HG03558 (cell line): Measurements from ENCODE around the gene CPHXL2.
A peak's percentile ranks its signal among the peaks of the same experiment; 100 is the strongest.

Source experiments
- ATAC-seq: cut with Tn5 transposase; IDR thresholded peaks from one replicate; pipeline ENCODE4 v1.9.1; 2021; ENCODE audit warnings: moderate number of reproducible peaks; ENCODE audit not compliant: unreplicated experiment; ENCODE audit errors: extremely low read depth

Gene CPHXL2

GRCh38 chr16:75644240-75645012 is 32.4 kb downstream of the CPHXL2 start:
- no peak for ATAC-seq

- ATAC-seq = no peak
These were observed 36.2 kb downstream of the CPHXL2 start for GRCh38 chr16:75640598-75640997.

- no peak for ATAC-seq
These were observed 41.8 kb downstream of the CPHXL2 start for GRCh38 chr16:75635036-75635435.

- no peak for ATAC-seq
These were observed 44.0 kb downstream of the CPHXL2 start for GRCh38 chr16:75632857-75633256.

- ATAC-seq = no peak
These were observed 46.8 kb downstream of the CPHXL2 start for GRCh38 chr16:75630052-75630451.

GRCh38 chr16:75629132-75629531 is 47.7 kb downstream of the CPHXL2 start:
- no peak for ATAC-seq

GRCh38 chr16:75628351-75628750 is 48.5 kb downstream of the CPHXL2 start:
- no peak for ATAC-seq

GRCh38 chr16:75627851-75628250 is 49.0 kb downstream of the CPHXL2 start:
- ATAC-seq = no peak

GRCh38 chr16:75626806-75627205 is 50.0 kb downstream of the CPHXL2 start:
- ATAC-seq = no peak

GRCh38 chr16:75624921-75625334 is 51.9 kb downstream of the CPHXL2 start:
- no peak for ATAC-seq

- ATAC-seq = peak; percentile 91
These were observed 53.8 kb downstream of the CPHXL2 start, which contains the start of gene ADAT1 for GRCh38 chr16:75622761-75623605. Gene ADAT1 (minus strand): TSS chr16:75623281. CDS start chr16:75620799, 2,482 bp downstream.

GRCh38 chr16:75621170-75621477 is 55.7 kb downstream of the CPHXL2 start:
- no peak for ATAC-seq

- no peak for ATAC-seq
These were observed 56.3 kb downstream of the CPHXL2 start for GRCh38 chr16:75620326-75621169.

GRCh38 chr16:75618780-75619179 is 58.0 kb downstream of the CPHXL2 start:
- no peak for ATAC-seq

GRCh38 chr16:75617121-75617520 is 59.7 kb downstream of the CPHXL2 start:
- no peak for ATAC-seq

GRCh38 chr16:75616521-75617010 is 60.2 kb downstream of the CPHXL2 start:
- ATAC-seq = no peak

- ATAC-seq = no peak
These were observed 61.2 kb downstream of the CPHXL2 start for GRCh38 chr16:75615619-75616018.

- no peak for ATAC-seq
These were observed 62.5 kb downstream of the CPHXL2 start for GRCh38 chr16:75614066-75614897.
